ENCODE measurements around the gene POR.

POR gene

GRCh38 chr7:75971309-75971960, 56.5 kb downstream of the POR start:
- DNase-seq (ENCODE audit: extremely low read depth in 1 of 2, low read depth in 1 of 2) = no peak

GRCh38 chr7:75971961-75972763, 57.2 kb downstream of the POR start:
- no peak for DNase-seq (ENCODE audit: extremely low read depth in 1 of 2, low read depth in 1 of 2)

- DNase-seq (ENCODE audit: extremely low read depth in 1 of 2, low read depth in 1 of 2) = no peak
Measured at GRCh38 chr7:75977743-75978142, 62.8 kb downstream of the POR start.

GRCh38 chr7:75979759-75980429, 64.9 kb downstream of the POR start:
- no peak for DNase-seq (ENCODE audit: extremely low read depth in 1 of 2, low read depth in 1 of 2)

- no peak for DNase-seq (ENCODE audit: extremely low read depth in 1 of 2, low read depth in 1 of 2)
Measured at GRCh38 chr7:75980430-75981202, 65.7 kb downstream of the POR start.

- no peak for DNase-seq (ENCODE audit: extremely low read depth in 1 of 2, low read depth in 1 of 2)
Measured at GRCh38 chr7:75981203-75981452, 66.2 kb downstream of the POR start.

GRCh38 chr7:75981453-75982305, 66.7 kb downstream of the POR start:
- DNase-seq (ENCODE audit: extremely low read depth in 1 of 2, low read depth in 1 of 2) = no peak

GRCh38 chr7:75982306-75983064, 67.5 kb downstream of the POR start:
- DNase-seq (ENCODE audit: extremely low read depth in 1 of 2, low read depth in 1 of 2) = no peak

- no peak for DNase-seq (ENCODE audit: extremely low read depth in 1 of 2, low read depth in 1 of 2)
Measured at GRCh38 chr7:75983471-75984129, 68.6 kb downstream of the POR start.

GRCh38 chr7:75984130-75985008, 69.4 kb downstream of the POR start:
- DNase-seq (ENCODE audit: extremely low read depth in 1 of 2, low read depth in 1 of 2) = no peak

- no peak for DNase-seq (ENCODE audit: extremely low read depth in 1 of 2, low read depth in 1 of 2)
Measured at GRCh38 chr7:75985009-75985517, 70.1 kb downstream of the POR start.

GRCh38 chr7:75985518-75986146, 70.7 kb downstream of the POR start:
- no peak for DNase-seq (ENCODE audit: extremely low read depth in 1 of 2, low read depth in 1 of 2)

- DNase-seq (ENCODE audit: extremely low read depth in 1 of 2, low read depth in 1 of 2) = no peak
Measured at GRCh38 chr7:75986147-75986781, 71.3 kb downstream of the POR start.

GRCh38 chr7:75987026-75987804, 72.3 kb downstream of the POR start:
- DNase-seq (ENCODE audit: extremely low read depth in 1 of 2, low read depth in 1 of 2) = no peak

GRCh38 chr7:75987805-75988567, 73.0 kb downstream of the POR start:
- no peak for DNase-seq (ENCODE audit: extremely low read depth in 1 of 2, low read depth in 1 of 2)

All from activated CD8-positive, alpha-beta memory T cell treated with anti-CD3 and anti-CD28 coated beads for 1 hour (primary cell).